HG03097 (cell line): ENCODE measurements around the gene ADI1.
"Not testable (repeated sequence)": the region's sequence is repeated elsewhere in the genome, so short reads cannot be mapped to it uniquely, and the experiment has no call there.

Source experiments
- ATAC-seq: cut with Tn5 transposase; IDR thresholded peaks from one replicate; pipeline ENCODE4 v1.9.1; 2021; ENCODE audit not compliant: unreplicated experiment, low FRiP score

The ADI1 gene

DNA sequence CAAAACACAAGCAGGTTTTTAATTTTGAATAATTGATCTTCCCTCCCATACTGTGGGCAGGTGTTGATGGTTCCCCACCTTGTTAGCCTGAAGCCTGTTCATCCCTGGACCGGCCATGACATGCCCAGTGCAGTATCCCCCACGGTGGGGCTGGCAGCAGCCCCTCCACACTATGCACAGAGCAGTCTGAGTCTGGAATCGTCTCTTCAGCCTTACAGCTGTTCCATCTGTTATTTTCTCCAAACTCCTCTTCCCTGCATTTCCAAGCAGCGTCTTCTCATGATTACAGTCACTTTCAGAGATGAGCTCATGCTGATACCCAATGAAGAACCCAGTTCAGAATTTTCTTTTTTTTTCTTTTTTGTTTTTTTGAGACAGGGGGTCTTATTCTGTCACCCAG, 68.2 kb downstream of the ADI1 start:
- no peak for ATAC-seq

DNA sequence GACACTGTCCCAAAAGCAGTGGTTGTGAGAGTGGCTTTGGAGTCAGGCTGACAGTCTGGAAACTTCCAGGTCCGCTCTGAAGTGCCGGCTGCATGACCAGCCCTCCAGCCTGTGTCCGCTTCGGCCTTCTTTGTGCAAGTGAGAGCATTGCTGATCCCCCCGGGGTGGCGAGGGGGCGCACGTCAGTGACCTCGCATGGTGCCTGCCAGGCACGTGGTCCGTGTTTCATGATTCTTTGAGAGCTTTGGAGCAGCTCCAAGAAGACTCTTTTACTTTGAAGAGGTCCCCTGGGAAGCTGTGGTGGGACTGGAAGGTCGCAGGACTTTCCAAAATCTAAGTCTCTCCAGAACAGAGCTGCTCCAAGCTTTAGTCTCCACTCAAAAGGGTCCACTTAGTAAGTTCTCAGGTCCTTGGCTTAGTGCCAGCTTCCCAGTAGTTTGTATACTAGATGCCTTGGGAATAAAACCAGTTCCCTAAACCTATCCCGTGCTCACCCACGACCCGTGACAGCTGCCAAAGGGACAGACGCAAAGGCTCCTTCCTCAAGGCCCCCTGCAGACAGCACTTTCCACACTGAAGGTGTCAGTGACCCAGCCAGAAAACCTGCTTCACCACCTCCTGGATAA, 68.8 kb downstream of the ADI1 start:
- no peak for ATAC-seq

DNA sequence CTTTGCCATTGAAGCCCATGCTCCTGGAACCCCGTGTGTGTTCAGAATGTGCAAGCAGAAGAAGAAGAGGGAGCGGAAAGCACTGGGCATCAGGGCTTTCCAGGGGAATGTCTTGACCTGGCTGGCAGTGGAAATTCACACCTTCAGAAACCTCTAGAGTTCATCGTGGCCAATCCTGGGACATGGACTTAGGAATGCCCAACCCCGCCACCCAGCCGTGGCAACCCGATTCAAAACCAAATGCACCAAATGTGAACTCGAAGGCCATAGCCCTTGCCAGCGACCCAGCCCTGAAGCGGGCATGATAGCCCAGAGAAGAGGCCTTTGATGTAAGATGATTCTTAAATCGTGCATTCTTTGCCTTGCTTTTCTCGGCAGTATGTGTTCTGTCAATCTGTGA, 69.4 kb downstream of the ADI1 start:
- ATAC-seq: no peak

DNA sequence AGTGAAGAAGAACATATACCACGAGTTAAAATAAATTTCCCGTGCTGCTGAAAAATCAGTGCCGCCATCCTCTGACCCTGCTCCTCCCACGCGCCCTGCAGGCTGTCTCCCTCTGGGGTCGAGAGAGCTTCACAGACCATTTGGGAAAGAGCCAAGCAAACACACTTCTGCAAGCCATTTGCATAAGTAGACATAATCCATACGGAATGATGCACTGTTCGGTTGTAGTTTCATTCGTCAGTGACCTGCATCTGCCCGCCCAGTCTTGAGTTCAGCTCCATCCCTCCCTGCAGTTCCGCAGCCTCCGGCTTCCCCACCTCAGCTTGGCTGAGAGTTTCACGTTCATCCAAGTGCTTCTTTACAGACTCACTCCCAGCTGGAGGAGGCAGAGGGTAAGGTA, 70.2 kb downstream of the ADI1 start:
- no peak for ATAC-seq

DNA sequence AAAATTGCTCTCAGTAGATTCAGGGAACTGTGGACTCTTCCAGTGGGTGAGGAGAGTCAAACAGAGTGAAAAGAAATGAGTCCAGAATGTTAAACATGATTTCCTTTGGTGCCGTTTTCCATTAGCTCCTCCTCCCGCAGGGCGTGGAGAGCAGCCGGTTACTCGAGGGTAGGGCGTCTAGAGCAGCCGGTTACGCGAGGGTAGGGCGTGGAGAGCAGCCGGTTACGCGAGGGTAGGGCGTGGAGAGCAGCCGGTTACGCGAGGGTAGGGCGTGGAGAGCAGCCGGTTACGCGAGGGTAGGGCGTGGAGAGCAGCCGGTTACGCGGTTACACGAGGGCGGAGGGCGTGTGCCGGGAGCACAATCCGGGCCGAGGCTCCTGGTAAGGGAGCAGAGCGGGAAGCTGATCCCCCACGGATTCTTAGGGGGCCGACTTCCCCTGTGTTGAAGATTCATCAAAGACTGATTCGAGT, 70.9 kb downstream of the ADI1 start:
- ATAC-seq: not testable (repeated sequence)

DNA sequence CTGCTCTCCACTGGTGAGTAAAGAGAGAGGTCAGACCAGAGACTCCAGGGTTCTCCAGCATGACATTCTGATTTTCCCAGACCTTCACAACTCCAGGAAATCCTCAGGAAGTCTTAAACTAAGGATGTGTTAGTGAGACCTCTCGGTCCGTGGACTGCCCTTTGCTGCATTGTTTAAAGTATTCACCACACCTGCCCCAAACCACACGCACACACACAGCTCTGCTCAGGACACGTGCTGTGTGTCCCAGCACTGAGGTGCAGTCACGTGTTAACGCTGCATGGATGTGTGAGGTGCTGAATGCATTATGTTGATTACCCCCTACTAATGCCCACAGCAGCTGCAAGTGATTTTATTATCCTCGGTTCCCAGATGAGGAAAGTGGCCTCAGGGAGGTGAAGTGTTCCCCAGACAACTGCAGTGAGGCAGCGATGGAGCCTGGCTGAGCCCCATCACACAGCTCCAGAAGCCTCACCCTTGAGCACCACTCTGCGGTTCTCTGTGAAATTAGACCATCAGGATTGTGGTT, 71.5 kb downstream of the ADI1 start:
- ATAC-seq: no peak
